ENCODE results near the gene B4GALT6. TPM values are rescaled to one million over a fixed set of nuclear protein-coding genes. Genes with fewer than 3 reads are reported as not detected.

Gene B4GALT6
- total and polyA plus RNA-seq, 2 donors (not counting 1 experiment from before 2014, with no cell fraction given) = 1.7 TPM; not detected in 1

DNA sequence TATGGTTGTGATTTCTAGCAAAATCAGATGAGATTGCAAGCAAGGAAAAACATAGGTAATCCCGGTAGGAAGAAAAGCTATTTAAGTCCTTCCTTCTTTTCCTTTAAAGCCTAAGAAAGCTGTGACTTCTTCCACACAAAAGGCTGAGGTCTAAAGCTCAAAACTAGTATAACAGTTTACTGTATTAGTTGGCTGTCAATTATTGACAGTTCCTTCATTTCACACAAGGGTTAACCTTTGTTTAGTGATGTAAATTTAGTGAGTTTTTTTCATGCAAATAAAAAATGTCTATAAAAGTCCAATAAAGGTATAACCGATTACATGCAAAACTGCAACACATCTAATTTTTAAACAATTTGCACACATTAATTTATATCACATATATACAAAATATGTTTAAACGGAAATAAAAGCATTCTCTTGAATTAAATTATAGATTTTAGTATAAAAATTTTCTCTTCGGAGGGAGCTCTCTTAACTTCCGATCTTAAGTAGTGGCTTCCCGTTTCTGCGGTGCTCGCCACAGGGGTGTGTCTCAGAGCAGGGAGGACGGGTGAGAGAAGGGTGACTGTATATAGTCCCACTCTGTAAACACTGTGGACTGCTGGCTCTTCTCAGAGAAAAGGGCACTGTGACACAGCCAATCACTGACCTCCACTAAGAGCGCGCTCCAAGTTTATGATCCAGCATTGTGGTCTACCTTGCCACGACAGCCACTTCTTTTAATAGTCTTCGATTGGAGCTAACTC, 59.3 kb downstream of the B4GALT6 start:
- CTCF ChIA-PET = no interaction called here
- H3K4me3 Mint-ChIP-seq = no peak overlapping the region
- Histone ChIP-seq H4K20me1 (ENCODE audit: control insufficient read depth, insufficient read depth, low read length, poor library complexity, severe bottlenecking) (no peaks in the 10 kb centered on the region), H3K4me3 (ENCODE audit: control extremely low read depth in 1 of 5, extremely low read depth in 1 of 5, insufficient read depth in 1 of 5, low read depth in 2 of 5, low read length in 4 of 5) (no peak overlapping the region), H3K27me3 (replicated peaks in 1 of 4; ENCODE audit: control extremely low read depth in 1 of 4, control insufficient read depth in 3 of 4, insufficient read depth in 4 of 4, low read length in 3 of 4) (no peaks in the 10 kb centered on the region), H3K9me3 (ENCODE audit: control extremely low read depth in 1 of 3, control insufficient read depth in 2 of 3, insufficient read depth in 1 of 3, low read length in 2 of 3) (no peaks in the 10 kb centered on the region), H3K27ac (ENCODE audit: low read length in 2 of 2) (no peak overlapping the region), H3K4me2 (replicated peaks; ENCODE audit: low read depth, low read length, poor library complexity, severe bottlenecking) (no peak overlapping the region), H3K4me1 (ENCODE audit: control insufficient read depth in 2 of 2, insufficient read depth in 2 of 2, low read length in 2 of 2) (no peaks in the 10 kb centered on the region), H3K79me2 (ENCODE audit: control insufficient read depth, insufficient read depth, low read length) (no peaks in the 10 kb centered on the region), H3K36me3 (replicated peaks in 1 of 2; ENCODE audit: control extremely low read depth in 1 of 2, control insufficient read depth in 1 of 2, extremely low read depth in 1 of 2, insufficient read depth in 2 of 2, low read length in 1 of 2) (no peaks in the 10 kb centered on the region), H3K9ac (ENCODE audit: low read length) (no peak overlapping the region), H2AFZ (ENCODE audit: insufficient read depth, low read depth, low read length, poor library complexity, severe bottlenecking) (no peak overlapping the region)
- intact Hi-C loops (cut with micrococcal nuclease) = no loop called here
- peaks cover 2% of the 10 kb centered on the region for H3K4me1 Mint-ChIP-seq
- no peak overlapping the region for H3K27ac Mint-ChIP-seq
- ATAC-seq (ENCODE audit: low read depth) (no peak), DNase-seq (no peak)
- no peaks in the 10 kb centered on the region for H3K9me3 Mint-ChIP-seq (ENCODE audit: insufficient read depth)
- TF ChIP-seq, protein P1, sequence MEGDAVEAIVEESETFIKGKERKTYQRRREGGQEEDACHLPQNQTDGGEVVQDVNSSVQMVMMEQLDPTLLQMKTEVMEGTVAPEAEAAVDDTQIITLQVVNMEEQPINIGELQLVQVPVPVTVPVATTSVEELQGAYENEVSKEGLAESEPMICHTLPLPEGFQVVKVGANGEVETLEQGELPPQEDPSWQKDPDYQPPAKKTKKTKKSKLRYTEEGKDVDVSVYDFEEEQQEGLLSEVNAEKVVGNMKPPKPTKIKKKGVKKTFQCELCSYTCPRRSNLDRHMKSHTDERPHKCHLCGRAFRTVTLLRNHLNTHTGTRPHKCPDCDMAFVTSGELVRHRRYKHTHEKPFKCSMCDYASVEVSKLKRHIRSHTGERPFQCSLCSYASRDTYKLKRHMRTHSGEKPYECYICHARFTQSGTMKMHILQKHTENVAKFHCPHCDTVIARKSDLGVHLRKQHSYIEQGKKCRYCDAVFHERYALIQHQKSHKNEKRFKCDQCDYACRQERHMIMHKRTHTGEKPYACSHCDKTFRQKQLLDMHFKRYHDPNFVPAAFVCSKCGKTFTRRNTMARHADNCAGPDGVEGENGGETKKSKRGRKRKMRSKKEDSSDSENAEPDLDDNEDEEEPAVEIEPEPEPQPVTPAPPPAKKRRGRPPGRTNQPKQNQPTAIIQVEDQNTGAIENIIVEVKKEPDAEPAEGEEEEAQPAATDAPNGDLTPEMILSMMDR (IDR thresholded peaks at IDR 0.05) = no peak
- no peak for TF ChIP-seq EZH2 (IDR thresholded peaks at IDR 0.05; ENCODE audit: borderline replicate concordance, insufficient read depth, low read depth, low read length, poor library complexity, severe bottlenecking)
- no peaks in the 10 kb centered on the region for H3K27me3 Mint-ChIP-seq
- POLR2A ChIA-PET = no interaction called here
- no CpG with 5 or more reads among the region's 13 CpGs for WGBS (ENCODE audit: insufficient coverage)

DNA sequence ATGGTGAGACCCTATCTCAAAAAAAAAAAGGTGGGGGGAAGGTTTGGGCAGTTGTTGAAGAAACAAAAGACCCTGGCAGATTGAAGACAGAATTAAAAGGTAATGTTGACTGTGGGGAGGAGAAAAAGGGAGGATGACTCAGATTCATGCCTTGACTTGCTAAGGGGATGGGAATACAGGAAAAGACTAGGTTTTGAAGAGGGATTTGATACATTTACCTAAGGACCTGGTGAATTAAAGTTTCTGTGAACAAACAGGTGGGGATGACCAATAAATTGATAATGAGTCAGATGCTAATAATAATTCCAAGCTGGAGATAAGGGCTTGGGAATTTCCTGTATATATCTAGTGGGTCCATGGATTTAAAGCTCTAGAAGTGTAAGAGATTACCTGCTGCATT, 65.1 kb downstream of the B4GALT6 start:
- Histone ChIP-seq H3K4me1 (ENCODE audit: control insufficient read depth in 2 of 2, insufficient read depth in 2 of 2, low read length in 2 of 2) (no peaks in the 10 kb centered on the region), H3K4me3 (ENCODE audit: control extremely low read depth in 1 of 5, extremely low read depth in 1 of 5, insufficient read depth in 1 of 5, low read depth in 2 of 5, low read length in 4 of 5) (no peak overlapping the region), H3K4me2 (replicated peaks; ENCODE audit: low read depth, low read length, poor library complexity, severe bottlenecking) (no peak overlapping the region), H4K20me1 (ENCODE audit: control insufficient read depth, insufficient read depth, low read length, poor library complexity, severe bottlenecking) (no peaks in the 10 kb centered on the region), H3K36me3 (replicated peaks in 1 of 2; ENCODE audit: control extremely low read depth in 1 of 2, control insufficient read depth in 1 of 2, extremely low read depth in 1 of 2, insufficient read depth in 2 of 2, low read length in 1 of 2) (no peaks in the 10 kb centered on the region), H3K79me2 (ENCODE audit: control insufficient read depth, insufficient read depth, low read length) (no peaks in the 10 kb centered on the region), H2AFZ (ENCODE audit: insufficient read depth, low read depth, low read length, poor library complexity, severe bottlenecking) (no peak overlapping the region), H3K9ac (ENCODE audit: low read length) (no peak overlapping the region), H3K27me3 (replicated peaks in 1 of 4; ENCODE audit: control extremely low read depth in 1 of 4, control insufficient read depth in 3 of 4, insufficient read depth in 4 of 4, low read length in 3 of 4) (no peaks in the 10 kb centered on the region), H3K27ac (ENCODE audit: low read length in 2 of 2) (no peak overlapping the region), H3K9me3 (ENCODE audit: control extremely low read depth in 1 of 3, control insufficient read depth in 2 of 3, insufficient read depth in 1 of 3, low read length in 2 of 3) (no peaks in the 10 kb centered on the region)
- Mint-ChIP-seq H3K9me3 (ENCODE audit: insufficient read depth) (no peaks in the 10 kb centered on the region), H3K4me3 (no peak overlapping the region), H3K4me1 (no peaks in the 10 kb centered on the region), H3K27me3 (no peaks in the 10 kb centered on the region), H3K27ac (no peak overlapping the region)
- ChIA-PET CTCF (no interaction called here), POLR2A (no interaction called here)
- intact Hi-C loops (cut with micrococcal nuclease) = no loop called here
- no peak for ATAC-seq (ENCODE audit: low read depth)
- TF ChIP-seq, protein P1 (IDR thresholded peaks at IDR 0.05) = no peak
- TF ChIP-seq EZH2 (IDR thresholded peaks at IDR 0.05; ENCODE audit: borderline replicate concordance, insufficient read depth, low read depth, low read length, poor library complexity, severe bottlenecking) = no peak
- DNase-seq = no peak
